ENCODE measurements around the gene AATK.
"Not testable (repeated sequence)": the region's sequence is repeated elsewhere in the genome, so short reads cannot be mapped to it uniquely, and the experiment has no call there.

The AATK gene

DNA sequence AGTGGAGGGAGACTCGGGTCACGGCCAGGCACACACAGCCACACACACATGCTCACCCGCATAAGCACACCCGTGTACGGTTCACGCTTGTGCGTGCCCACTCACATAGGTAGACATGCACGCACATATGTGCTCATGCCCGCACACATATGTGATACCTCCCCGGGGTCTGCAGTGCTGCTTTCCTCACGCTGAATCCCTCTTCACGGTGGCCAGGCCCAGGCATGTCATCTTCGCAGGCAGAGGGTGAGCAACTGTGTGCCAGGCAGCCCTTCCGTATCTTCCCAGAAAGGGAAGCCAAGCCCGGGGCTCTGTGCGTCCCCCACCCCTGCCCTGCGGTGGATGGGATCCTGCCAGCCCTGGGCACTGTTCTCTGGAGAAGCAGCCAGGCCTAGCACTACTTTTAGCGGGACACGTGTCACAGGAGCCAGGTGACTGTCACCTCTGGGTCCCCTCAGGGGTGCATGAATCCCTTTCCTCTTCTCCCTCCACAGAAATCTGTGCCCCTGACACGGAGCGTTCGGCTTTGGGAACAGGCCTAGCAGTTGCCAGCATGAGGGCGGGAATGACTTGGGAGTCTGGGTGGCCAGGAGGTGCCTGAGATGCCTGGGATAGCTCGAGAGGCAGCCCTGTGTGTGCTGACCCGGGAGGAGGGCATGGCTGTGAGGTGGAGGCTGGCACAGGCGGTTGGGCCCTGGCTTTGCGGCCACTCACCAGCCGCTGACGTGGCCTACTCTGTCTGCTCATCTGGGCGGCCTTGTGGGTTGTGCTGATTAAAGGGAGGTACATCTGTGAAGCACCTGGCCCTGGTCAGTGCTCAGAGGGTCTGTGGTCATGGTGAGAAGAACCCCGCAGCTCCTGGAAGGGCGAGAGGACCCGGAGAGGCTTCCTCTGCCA lies 83.6 kb downstream of the AATK start:
- DNase-seq (ENCODE audit: low read depth, low spot score), result no peak
- ChIA-PET CTCF (interaction anchor here (1.0 to 1.7 kb wide), 2 partner anchors 16 to 59 kb away, joined by 3 to 13 read pairs; no protein-coding TSS in a partner anchor), POLR2A (no interaction called here)
- H3K4me3 ChIP-seq (ENCODE audit: low read depth, low read length), result no peak overlapping the region
- TF ChIP-seq, protein P1, sequence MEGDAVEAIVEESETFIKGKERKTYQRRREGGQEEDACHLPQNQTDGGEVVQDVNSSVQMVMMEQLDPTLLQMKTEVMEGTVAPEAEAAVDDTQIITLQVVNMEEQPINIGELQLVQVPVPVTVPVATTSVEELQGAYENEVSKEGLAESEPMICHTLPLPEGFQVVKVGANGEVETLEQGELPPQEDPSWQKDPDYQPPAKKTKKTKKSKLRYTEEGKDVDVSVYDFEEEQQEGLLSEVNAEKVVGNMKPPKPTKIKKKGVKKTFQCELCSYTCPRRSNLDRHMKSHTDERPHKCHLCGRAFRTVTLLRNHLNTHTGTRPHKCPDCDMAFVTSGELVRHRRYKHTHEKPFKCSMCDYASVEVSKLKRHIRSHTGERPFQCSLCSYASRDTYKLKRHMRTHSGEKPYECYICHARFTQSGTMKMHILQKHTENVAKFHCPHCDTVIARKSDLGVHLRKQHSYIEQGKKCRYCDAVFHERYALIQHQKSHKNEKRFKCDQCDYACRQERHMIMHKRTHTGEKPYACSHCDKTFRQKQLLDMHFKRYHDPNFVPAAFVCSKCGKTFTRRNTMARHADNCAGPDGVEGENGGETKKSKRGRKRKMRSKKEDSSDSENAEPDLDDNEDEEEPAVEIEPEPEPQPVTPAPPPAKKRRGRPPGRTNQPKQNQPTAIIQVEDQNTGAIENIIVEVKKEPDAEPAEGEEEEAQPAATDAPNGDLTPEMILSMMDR (IDR thresholded peaks at IDR 0.05; ENCODE audit: insufficient read depth, low read length, missing control alignments), result no peak

DNA sequence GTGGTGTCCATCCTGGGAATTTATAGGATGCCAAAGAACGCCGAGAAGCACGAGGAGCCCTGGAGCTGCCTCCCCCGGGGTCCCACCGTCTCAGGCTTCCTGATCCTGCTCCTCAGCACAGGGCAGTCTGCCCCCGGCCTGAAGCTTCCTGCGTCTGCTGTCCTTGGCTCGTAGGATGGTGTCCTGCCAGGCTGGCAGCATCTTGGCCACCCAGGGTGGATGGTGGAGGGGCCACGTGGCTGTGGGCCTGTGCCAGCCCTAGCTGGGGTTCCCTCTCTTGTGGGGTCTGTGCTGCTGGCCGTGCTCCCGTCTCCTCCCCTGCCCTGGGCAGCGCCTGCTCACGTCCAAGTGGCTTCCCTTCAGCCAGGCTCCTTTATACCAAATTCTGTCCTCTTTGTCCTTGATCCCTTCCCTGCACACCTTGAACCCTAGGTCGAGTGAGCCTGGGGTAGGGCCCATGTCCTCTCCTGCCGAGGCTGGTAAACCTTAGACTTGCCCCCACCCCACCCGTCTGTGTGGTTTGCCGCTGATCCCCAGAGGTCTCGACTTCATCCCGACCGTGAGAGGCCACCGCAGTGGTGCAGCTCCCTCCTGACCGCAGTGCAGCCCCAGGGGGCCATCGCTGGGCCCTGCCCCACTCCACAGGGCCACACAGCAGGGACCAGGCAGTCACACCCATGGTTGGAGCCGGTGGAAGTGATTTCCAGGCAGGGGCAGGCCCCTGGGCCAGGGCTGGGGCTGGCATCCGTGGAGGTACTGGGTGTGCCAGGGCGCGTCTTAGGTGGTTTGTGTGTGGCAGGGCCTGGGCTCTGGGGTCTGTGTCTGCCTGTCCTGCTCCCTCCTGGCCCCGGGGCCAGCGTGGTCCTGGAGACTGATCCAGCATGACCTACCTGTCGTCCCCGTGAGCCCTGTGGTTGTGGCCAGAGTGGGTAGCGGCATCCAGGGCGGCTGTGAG lies 84.5 kb downstream of the AATK start:
- H3K4me3 ChIP-seq (ENCODE audit: low read depth, low read length), result no peak overlapping the region
- DNase-seq (ENCODE audit: low read depth, low spot score), result no peak
- POLR2A ChIA-PET, result no interaction called here
- CTCF ChIA-PET, result interaction anchor here (0.8 to 1.8 kb wide), 4 partner anchors 12 to 21 kb away, joined by 3 to 10 read pairs (median 3); no protein-coding TSS in a partner anchor
- TF ChIP-seq, protein P1 (IDR thresholded peaks at IDR 0.05; ENCODE audit: insufficient read depth, low read length, missing control alignments), result no peak

DNA sequence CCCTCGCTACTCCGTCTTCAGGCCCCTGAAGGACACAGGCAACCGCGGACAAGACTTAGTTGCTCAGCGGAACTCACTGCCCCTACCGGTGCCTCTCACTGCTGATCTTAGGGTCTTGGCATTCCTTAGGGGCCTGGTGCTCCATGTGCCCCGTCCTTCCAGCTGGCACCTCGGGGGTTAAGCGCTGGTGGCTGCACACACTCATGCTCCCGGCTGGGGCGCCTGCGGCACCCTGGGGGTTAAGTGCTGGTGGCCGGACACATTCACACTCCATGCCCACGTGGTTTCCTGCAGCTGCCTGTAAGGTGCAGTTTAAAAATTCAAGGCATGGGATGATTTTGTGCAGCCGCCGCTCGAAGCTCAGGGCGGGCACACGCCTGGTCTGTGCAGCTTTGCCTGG lies 86.0 kb downstream of the AATK start:
- H3K4me3 ChIP-seq (ENCODE audit: low read depth, low read length), result no peak overlapping the region
- TF ChIP-seq, protein P1 (IDR thresholded peaks at IDR 0.05; ENCODE audit: insufficient read depth, low read length, missing control alignments), result no peak
- no peak for DNase-seq (ENCODE audit: low read depth, low spot score)
- ChIA-PET CTCF (interaction anchor here (1.5 to 1.8 kb wide), 2 partner anchors 18 to 20 kb away, joined by 3 to 10 read pairs; no protein-coding TSS in a partner anchor), POLR2A (no interaction called here)

DNA sequence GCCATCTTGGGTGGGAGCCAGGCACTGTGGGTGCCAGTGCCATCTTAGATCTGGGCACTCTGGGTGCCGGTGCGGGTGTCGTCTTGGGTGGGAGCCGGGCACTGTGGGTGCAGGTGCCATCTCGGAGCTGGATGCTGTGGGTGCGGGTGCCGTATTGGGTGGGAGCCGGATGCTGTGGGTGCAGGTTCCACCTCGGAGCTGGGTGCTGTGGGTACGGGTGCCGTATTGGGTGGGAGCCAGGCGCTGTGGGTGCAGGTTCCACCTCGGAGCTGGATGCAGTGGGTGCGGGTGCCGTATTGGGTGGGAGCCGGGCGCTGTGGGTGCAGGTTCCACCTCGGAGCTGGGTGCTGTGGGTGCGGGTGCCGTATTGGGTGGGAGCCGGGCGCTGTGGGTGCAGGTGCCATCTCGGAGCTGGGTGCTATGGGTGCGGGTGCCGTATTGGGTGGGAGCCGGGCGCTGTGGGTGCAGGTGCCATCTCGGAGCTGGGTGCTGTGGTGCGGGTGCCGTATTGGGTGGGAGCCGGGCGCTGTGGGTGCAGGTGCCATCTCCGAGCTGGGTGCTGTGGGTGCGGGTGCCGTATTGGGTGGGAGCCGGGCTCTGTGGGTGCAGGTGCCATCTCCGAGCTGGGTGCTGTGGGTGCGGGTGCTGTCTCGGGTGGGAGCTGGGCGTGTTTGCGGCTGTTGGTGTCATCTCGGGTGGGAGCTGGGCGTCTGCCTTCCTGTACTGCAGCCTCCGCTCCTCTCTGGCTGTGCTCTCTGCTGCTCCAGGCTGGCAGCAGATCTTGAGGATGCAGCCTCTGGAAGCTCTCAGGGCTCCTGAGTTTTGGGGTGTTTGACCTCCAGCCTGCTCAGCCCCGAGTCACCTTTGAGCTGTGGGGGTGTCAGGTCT lies 87.8 kb downstream of the AATK start:
- DNase-seq (ENCODE audit: low read depth, low spot score); POLR2A ChIA-PET; CTCF ChIA-PET; H3K4me3 ChIP-seq (ENCODE audit: low read depth, low read length): not testable (repeated sequence)

DNA sequence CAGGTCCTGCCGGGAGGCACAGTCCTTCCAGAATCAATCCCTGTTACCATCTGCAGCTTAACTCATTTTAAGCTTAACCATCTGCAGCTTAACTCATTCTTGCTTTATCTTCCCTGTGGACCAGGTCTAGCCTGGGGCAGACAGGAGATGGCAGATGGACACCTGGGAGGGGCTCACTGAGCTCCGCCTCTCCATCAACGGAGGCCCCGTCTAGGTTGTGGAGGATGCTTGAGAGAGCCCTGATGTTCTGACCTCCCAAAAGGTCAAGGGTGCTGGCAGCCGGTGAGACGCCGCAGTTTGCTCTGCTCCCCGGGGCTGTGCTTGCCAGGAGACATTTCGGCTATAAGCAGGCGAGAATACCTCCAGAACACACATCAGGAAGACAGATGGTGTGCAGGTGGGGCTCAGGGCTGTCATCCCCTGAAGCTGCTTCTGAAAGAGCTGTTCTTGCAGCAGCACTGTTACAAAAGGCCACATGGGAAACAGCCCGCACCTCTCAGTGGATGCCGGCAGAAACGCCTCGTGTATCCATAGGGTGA lies 89.8 kb downstream of the AATK start:
- ChIA-PET CTCF (interaction anchor here (0.7 to 2.3 kb wide), 6 partner anchors 18 to 53 kb away, joined by 3 to 10 read pairs (median 6); no protein-coding TSS in a partner anchor), POLR2A (interaction anchor here (1.0 kb wide), 1 partner anchor 11 kb away, joined by 3 read pairs; no protein-coding TSS in a partner anchor)
- H3K4me3 ChIP-seq (ENCODE audit: low read depth, low read length), result no peak overlapping the region
- no peak for DNase-seq (ENCODE audit: low read depth, low spot score)
- TF ChIP-seq, protein P1 (IDR thresholded peaks at IDR 0.05; ENCODE audit: insufficient read depth, low read length, missing control alignments), result no peak

DNA sequence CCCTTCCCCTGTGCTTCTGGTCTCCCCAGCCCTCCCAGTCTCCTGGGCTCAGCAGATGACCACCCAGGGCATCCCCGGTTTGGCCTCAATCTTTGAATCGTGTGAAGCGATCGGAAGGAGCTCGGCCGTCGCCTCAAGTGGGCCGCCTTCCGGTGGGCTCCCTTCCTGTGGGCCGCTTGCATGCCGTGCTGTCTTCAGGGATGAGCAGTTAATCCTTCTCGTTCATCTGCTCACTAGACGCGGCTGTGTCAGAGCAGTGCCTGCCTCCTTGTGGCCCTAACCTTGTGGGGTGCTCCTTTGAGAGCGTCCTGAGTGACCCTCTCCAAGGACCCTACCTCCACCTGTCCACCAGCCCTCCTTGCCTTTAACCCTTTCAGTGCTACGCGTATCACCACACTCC lies 90.7 kb downstream of the AATK start:
- CTCF ChIA-PET, result interaction anchor here (0.7 to 2.3 kb wide), 5 partner anchors 19 to 52 kb away, joined by 3 to 10 read pairs (median 7); no protein-coding TSS in a partner anchor
- POLR2A ChIA-PET, result no interaction called here
- TF ChIP-seq, protein P1 (IDR thresholded peaks at IDR 0.05; ENCODE audit: insufficient read depth, low read length, missing control alignments), result no peak
- H3K4me3 ChIP-seq (ENCODE audit: low read depth, low read length), result no peak overlapping the region
- no peak for DNase-seq (ENCODE audit: low read depth, low spot score)
